ENCODE data around the gene CAND2. TPM values are rescaled to one million over a fixed set of nuclear protein-coding genes. Genes with fewer than 3 reads are reported as not detected.

Gene CAND2
- total and polyA plus RNA-seq, 10 of the 15 experiments (the other 5 are each of a cell fraction or from before 2014, with no cell fraction given) = 0.03 to 1.9 (median 0.52) TPM

DNA sequence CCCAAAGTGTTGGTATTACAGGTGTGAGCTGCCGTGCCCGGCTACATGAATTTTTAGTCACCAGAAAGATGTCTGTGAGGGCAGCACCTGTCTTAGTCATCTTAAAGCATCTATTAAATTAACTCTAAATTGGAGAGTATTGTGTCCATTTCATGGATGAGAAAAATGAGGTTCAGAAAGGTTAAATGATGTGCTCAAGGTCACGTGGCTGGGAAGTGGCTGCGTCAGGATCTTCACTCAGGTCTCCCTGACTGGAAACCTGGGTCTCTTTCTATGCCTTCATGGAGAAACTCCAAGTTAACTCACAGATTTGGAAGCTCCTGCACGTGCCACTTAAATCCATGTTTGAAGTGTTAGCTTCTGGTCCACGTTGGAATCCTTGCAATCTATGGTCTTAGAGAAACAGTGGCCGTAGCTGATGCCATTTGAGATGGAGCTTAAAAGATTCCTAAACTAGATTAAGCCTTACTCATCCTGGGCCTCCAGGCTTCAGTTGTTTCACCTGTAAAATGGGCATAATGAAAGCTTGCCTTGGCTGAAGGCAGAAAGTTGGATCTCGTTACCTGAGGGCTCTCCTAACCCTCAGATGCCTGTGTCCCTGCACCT lies 32.2 kb upstream of the CAND2 start:
- H3K9me3 ChIP-seq (replicated peaks; ENCODE audit: control insufficient read depth, insufficient read depth, low read length) = no peaks in the 10 kb centered on the region
- TF ChIP-seq PAX8 (IDR thresholded peaks at IDR 0.05) (no peak), ATF7 (IDR thresholded peaks at IDR 0.05; ENCODE audit: low read depth) (no peak), SPI1 (IDR thresholded peaks at IDR 0.05; ENCODE audit: borderline replicate concordance, insufficient read depth, low read depth, low read length) (no peak), TCF12 (IDR thresholded peaks at IDR 0.05; ENCODE audit: low read depth, low read length) (no peak)
- no peak overlapping the region for H3K4me2 ChIP-seq (ENCODE audit: control insufficient read depth, insufficient read depth)
- ChIA-PET CTCF (interaction anchor here (0.8 to 1.4 kb wide), 5 partner anchors 11 to 46 kb away, joined by 3 to 4 read pairs (median 3); no protein-coding TSS in a partner anchor), RAD21 (ENCODE audit: unreplicated experiment) (no interaction called here), SMC1A (ENCODE audit: uncharacterized antibody, unreplicated experiment) (no interaction called here), POLR2A (interaction anchor here (0.7 kb wide), 1 partner anchor 696 kb away, joined by 3 read pairs; no protein-coding TSS in a partner anchor)
- WGBS (ENCODE audit: insufficient coverage, insufficient replicate concordance, low lambda C conversion rate, missing lambda C conversion rate) = 43% methylated on average over 8 of the region's 8 CpGs
- in situ Hi-C loops (cut with MboI) (no loop called here), intact Hi-C loops (cut with micrococcal nuclease; ENCODE audit: unreplicated experiment) (no loop called here)
- H2AFZ ChIP-seq (ENCODE audit: control insufficient read depth, low read depth, low read length) = no peak overlapping the region
- no TSS peak for BruUV-seq (replicated peaks)
- H3K4me1 ChIP-seq (ENCODE audit: control insufficient read depth, insufficient read depth, low read length) = peaks cover 5% of the 10 kb centered on the region
- H3K9ac ChIP-seq (ENCODE audit: control insufficient read depth, insufficient read depth, low read length) = no peak overlapping the region
- H3K79me2 ChIP-seq (ENCODE audit: control insufficient read depth, insufficient read depth, low read length) = no peaks in the 10 kb centered on the region
- H3K4me3 ChIP-seq = no peak overlapping the region
- no peak overlapping the region for H3K27ac ChIP-seq (ENCODE audit: control insufficient read depth, insufficient read depth)
- H3K27me3 ChIP-seq (replicated peaks in 1 of 2; ENCODE audit: control insufficient read depth in 2 of 2, insufficient read depth in 2 of 2, low read length in 1 of 2) = no peaks in the 10 kb centered on the region
- FAIRE-seq = no peak
- no peaks in the 10 kb centered on the region for H3K36me3 ChIP-seq (ENCODE audit: control insufficient read depth in 2 of 2, insufficient read depth in 2 of 2, low read length in 1 of 2)
- DNase-seq (ENCODE audit: low read depth, low spot score) = no peak
- H4K20me1 ChIP-seq (ENCODE audit: control insufficient read depth, insufficient read depth) = no peaks in the 10 kb centered on the region
- ATAC-seq = no peak

DNA sequence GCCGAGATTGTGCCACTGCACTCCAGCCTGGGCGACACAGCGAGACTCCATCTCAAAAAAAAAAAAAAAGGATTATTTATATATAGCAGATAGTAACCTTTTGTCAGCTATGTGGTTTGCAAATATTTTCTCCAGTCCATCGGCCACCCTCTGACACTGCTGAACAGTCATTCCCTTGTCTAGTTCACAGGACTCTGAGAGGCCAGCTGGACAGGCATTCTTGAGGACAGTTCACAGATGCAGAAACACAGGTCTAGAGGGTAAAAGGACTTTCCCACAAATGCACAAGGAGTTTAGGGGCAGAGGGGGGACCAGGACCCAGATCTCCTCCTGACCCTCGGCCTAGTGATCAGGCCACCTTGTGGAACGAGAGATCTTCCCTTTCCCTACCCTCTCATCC lies 29.9 kb upstream of the CAND2 start:
- Histone ChIP-seq H3K27ac (ENCODE audit: control insufficient read depth, insufficient read depth) (no peak overlapping the region), H3K4me1 (ENCODE audit: control insufficient read depth, insufficient read depth, low read length) (no peaks in the 10 kb centered on the region), H3K9me3 (replicated peaks; ENCODE audit: control insufficient read depth, insufficient read depth, low read length) (no peaks in the 10 kb centered on the region), H3K9ac (ENCODE audit: control insufficient read depth, insufficient read depth, low read length) (no peak overlapping the region), H3K4me2 (ENCODE audit: control insufficient read depth, insufficient read depth) (no peak overlapping the region), H3K36me3 (ENCODE audit: control insufficient read depth in 2 of 2, insufficient read depth in 2 of 2, low read length in 1 of 2) (no peaks in the 10 kb centered on the region), H4K20me1 (ENCODE audit: control insufficient read depth, insufficient read depth) (no peaks in the 10 kb centered on the region), H3K4me3 (no peak overlapping the region), H3K79me2 (ENCODE audit: control insufficient read depth, insufficient read depth, low read length) (no peaks in the 10 kb centered on the region), H2AFZ (ENCODE audit: control insufficient read depth, low read depth, low read length) (no peak overlapping the region), H3K27me3 (replicated peaks in 1 of 2; ENCODE audit: control insufficient read depth in 2 of 2, insufficient read depth in 2 of 2, low read length in 1 of 2) (no peaks in the 10 kb centered on the region)
- RAD21 ChIA-PET (ENCODE audit: unreplicated experiment) = no interaction called here
- POLR2A ChIA-PET = no interaction called here
- BruUV-seq (replicated peaks) = no TSS peak
- WGBS (ENCODE audit: insufficient coverage, insufficient replicate concordance, low lambda C conversion rate, missing lambda C conversion rate) = 2% methylated on average over 3 of the region's 6 CpGs
- CTCF ChIA-PET = interaction anchor here (1.1 kb wide), 1 partner anchor 44 kb away, joined by 3 read pairs; no protein-coding TSS in a partner anchor
- no peak for FAIRE-seq
- in situ Hi-C loops (cut with MboI) (no loop called here), intact Hi-C loops (cut with micrococcal nuclease; ENCODE audit: unreplicated experiment) (no loop called here)
- no peak for ATAC-seq
- DNase-seq (ENCODE audit: low read depth, low spot score) = no peak
- SMC1A ChIA-PET (ENCODE audit: uncharacterized antibody, unreplicated experiment) = no interaction called here
- no peak for TF ChIP-seq CHD1 (IDR thresholded peaks at IDR 0.05; ENCODE audit: low read depth, low read length)
- TF ChIP-seq BCL11A (IDR thresholded peaks at IDR 0.05; ENCODE audit: low read depth, low read length) = no peak
- no peak for TF ChIP-seq ZNF384 (IDR thresholded peaks at IDR 0.05; ENCODE audit: borderline replicate concordance, low read depth, low read length)
- no peak for TF ChIP-seq SRF (IDR thresholded peaks at IDR 0.05; ENCODE audit: low read depth in 2 of 2, low read length in 2 of 2)
- no peak for TF ChIP-seq NR2F1 (conservative IDR thresholded peaks at IDR 0.05)
- TF ChIP-seq, protein P1, sequence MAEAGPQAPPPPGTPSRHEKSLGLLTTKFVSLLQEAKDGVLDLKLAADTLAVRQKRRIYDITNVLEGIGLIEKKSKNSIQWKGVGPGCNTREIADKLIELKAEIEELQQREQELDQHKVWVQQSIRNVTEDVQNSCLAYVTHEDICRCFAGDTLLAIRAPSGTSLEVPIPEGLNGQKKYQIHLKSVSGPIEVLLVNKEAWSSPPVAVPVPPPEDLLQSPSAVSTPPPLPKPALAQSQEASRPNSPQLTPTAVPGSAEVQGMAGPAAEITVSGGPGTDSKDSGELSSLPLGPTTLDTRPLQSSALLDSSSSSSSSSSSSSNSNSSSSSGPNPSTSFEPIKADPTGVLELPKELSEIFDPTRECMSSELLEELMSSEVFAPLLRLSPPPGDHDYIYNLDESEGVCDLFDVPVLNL (IDR thresholded peaks at IDR 0.05; ENCODE audit: low read depth, low read length) = no peak
- TF ChIP-seq CBX5 (IDR thresholded peaks at IDR 0.05; ENCODE audit: low read depth) = no peak
- no peak for TF ChIP-seq RAD51 (IDR thresholded peaks at IDR 0.05)
- no peak for TF ChIP-seq TCF12 (IDR thresholded peaks at IDR 0.05; ENCODE audit: low read depth, low read length)
- TF ChIP-seq WRNIP1 (IDR thresholded peaks at IDR 0.05; ENCODE audit: borderline replicate concordance, low read depth, low read length) = no peak
- TF ChIP-seq, protein P2, sequence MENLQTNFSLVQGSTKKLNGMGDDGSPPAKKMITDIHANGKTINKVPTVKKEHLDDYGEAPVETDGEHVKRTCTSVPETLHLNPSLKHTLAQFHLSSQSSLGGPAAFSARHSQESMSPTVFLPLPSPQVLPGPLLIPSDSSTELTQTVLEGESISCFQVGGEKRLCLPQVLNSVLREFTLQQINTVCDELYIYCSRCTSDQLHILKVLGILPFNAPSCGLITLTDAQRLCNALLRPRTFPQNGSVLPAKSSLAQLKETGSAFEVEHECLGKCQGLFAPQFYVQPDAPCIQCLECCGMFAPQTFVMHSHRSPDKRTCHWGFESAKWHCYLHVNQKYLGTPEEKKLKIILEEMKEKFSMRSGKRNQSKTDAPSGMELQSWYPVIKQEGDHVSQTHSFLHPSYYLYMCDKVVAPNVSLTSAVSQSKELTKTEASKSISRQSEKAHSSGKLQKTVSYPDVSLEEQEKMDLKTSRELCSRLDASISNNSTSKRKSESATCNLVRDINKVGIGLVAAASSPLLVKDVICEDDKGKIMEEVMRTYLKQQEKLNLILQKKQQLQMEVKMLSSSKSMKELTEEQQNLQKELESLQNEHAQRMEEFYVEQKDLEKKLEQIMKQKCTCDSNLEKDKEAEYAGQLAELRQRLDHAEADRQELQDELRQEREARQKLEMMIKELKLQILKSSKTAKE (IDR thresholded peaks at IDR 0.05; ENCODE audit: low read depth, poor library complexity, severe bottlenecking) = no peak
- no peak for TF ChIP-seq JUND (IDR thresholded peaks at IDR 0.05; ENCODE audit: low read depth, low read length)

All from GM12878 (cell line).